ENCODE measurements around the gene BLOC1S1. TPM values are rescaled to one million over a fixed set of nuclear protein-coding genes. Genes with fewer than 3 reads are reported as not detected.
"Not testable (repeated sequence)": the region's sequence is repeated elsewhere in the genome, so short reads cannot be mapped to it uniquely, and the experiment has no call there.

The BLOC1S1 gene
- total RNA-seq, 4 donors from 2014 or later: 158 to 494 (median 381) TPM

DNA sequence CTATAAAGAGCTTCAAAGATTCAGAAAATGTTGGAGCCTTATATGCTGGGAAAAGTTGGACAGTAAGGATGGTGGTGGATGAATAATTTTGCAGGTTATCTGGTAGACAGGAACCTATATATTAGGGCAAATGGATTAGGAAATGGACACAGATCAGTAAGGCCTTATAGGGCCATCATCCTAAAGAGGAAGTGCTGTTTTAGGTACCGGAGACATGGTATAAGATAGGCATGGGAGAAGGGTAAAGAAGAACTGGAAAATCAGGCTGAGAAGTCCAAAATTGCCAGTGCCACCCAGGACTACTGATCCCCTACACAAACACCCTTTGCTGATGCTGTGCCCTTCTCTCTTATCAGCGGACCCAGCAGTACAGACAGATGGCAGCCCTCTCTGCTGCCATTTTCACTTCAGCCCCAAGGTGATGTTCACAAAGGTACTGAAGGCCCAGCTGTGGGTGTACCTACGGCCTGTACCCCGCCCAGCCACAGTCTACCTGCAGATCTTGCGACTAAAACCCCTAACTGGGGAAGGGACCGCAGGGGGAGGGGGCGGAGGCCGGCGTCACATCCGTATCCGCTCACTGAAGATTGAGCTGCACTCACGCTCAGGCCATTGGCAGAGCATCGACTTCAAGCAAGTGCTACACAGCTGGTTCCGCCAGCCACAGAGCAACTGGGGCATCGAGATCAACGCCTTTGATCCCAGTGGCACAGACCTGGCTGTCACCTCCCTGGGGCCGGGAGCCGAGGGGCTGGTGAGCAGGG lies 32.6 kb downstream of the BLOC1S1 start:
- H3K4me3 ChIP-seq: no peak overlapping the region
- peaks cover 12 to 24% (median 18%) of the 10 kb centered on the region in 4 donors for H3K4me1 ChIP-seq
- TF ChIP-seq POLR2AphosphoS5 (IDR thresholded peaks at IDR 0.05) (no peak), POLR2A (IDR thresholded peaks at IDR 0.05) (no peak), EP300 (IDR thresholded peaks at IDR 0.05; ENCODE audit: low read depth) (no peak)
- TF ChIP-seq, protein P1, sequence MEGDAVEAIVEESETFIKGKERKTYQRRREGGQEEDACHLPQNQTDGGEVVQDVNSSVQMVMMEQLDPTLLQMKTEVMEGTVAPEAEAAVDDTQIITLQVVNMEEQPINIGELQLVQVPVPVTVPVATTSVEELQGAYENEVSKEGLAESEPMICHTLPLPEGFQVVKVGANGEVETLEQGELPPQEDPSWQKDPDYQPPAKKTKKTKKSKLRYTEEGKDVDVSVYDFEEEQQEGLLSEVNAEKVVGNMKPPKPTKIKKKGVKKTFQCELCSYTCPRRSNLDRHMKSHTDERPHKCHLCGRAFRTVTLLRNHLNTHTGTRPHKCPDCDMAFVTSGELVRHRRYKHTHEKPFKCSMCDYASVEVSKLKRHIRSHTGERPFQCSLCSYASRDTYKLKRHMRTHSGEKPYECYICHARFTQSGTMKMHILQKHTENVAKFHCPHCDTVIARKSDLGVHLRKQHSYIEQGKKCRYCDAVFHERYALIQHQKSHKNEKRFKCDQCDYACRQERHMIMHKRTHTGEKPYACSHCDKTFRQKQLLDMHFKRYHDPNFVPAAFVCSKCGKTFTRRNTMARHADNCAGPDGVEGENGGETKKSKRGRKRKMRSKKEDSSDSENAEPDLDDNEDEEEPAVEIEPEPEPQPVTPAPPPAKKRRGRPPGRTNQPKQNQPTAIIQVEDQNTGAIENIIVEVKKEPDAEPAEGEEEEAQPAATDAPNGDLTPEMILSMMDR (IDR thresholded peaks at IDR 0.05): no peak
- peaks cover 0 to 8% (median 0%) of the 10 kb centered on the region in 4 donors for H3K36me3 ChIP-seq
- no peak for DNase-seq
- WGBS, 2 donors (ENCODE audit: low coverage in 1 of 2): 95 to 100% methylated on average over 1 to 18 of the region's 18 CpGs
- in situ Hi-C loops (cut with MboI; ENCODE audit: low pct_ligation_motif_present in 1 of 4, low pct_unique_long_range_greater_than_20kb in 1 of 4, low sequenced_read_pairs in 3 of 4) (loop anchor here in 3 of 4 donors (5.0 to 10.0 kb wide), 3 partner anchors 49 to 189 kb away; partner anchors contain the start of gene DGKA (in 1 of the 3)), intact Hi-C loops (cut with DNase I; ENCODE audit: low total_unique reads) (loop anchor here (10.0 kb wide), 2 partner anchors 46 to 76 kb away; partner anchors contain the start of gene DNAJC14)
- peaks cover 14% of the 10 kb centered on the region for H3K27me3 ChIP-seq
- no peaks in the 10 kb centered on the region for H3K9me3 ChIP-seq
- H3K27ac ChIP-seq: no peak overlapping the region

- Histone ChIP-seq H3K27me3 (no peaks in the 10 kb centered on the region), H3K27ac (no peak overlapping the region), H3K4me1 (no peaks in the 10 kb centered on the region), H3K4me3 (no peak overlapping the region), H3K9me3 (no peaks in the 10 kb centered on the region), H3K36me3 (peaks cover 0 to 45% (median 21%) of the 10 kb centered on the region in 4 donors)
- DNase-seq: no peak
- in situ Hi-C loops (cut with MboI; ENCODE audit: low pct_ligation_motif_present in 1 of 4, low pct_unique_long_range_greater_than_20kb in 1 of 4, low sequenced_read_pairs in 3 of 4): loop anchor here in 1 of 4 donors (10.0 kb wide), 1 partner anchor 50 kb away; no protein-coding TSS in a partner anchor
- TF ChIP-seq EP300 (IDR thresholded peaks at IDR 0.05; ENCODE audit: low read depth) (no peak), POLR2AphosphoS5 (IDR thresholded peaks at IDR 0.05) (no peak), POLR2A (IDR thresholded peaks at IDR 0.05) (no peak)
- TF ChIP-seq, protein P1 (IDR thresholded peaks at IDR 0.05): no peak
- intact Hi-C loops (cut with DNase I; ENCODE audit: low total_unique reads): no loop called here
- WGBS, 2 donors (ENCODE audit: low coverage in 1 of 2): 73 to 74% methylated on average over 2 of the region's 2 CpGs
These were observed 39.4 kb downstream of the BLOC1S1 start for GRCh38 chr12:55755246-55755645.

DNA sequence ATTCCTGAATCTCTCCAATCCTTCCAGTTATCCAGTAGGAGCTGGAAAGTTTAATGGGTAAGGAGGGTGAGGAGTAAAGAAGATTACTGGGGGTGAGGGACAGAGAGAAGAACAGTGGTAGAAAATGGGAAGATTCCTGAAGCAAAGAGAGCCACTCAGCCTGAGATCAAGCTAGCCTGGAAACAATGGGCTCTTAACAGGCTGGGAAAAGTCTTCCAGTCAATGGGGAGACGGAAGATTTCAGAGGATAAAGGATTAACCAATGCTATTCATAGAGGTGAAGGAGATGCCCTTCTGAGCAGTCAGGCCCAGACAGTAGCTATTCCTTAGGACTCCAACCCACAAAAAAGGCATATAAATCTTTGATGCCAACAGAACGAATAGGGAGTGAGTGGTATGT lies 41.9 kb downstream of the BLOC1S1 start:
- 78% methylated on average over 2 of the region's 2 CpGs; no CpG with 5 or more reads in 1 of the 2 donors for WGBS, 2 donors (ENCODE audit: low coverage in 1 of 2)
- TF ChIP-seq, protein P1 (IDR thresholded peaks at IDR 0.05): no peak
- TF ChIP-seq POLR2A (IDR thresholded peaks at IDR 0.05) (no peak), EP300 (IDR thresholded peaks at IDR 0.05; ENCODE audit: low read depth) (no peak), POLR2AphosphoS5 (IDR thresholded peaks at IDR 0.05) (no peak)
- Histone ChIP-seq H3K27me3 (no peaks in the 10 kb centered on the region), H3K9me3 (no peaks in the 10 kb centered on the region), H3K27ac (no peak overlapping the region), H3K36me3 (peaks cover 0 to 47% (median 23%) of the 10 kb centered on the region in 4 donors), H3K4me3 (no peak overlapping the region), H3K4me1 (no peaks in the 10 kb centered on the region)
- in situ Hi-C loops (cut with MboI; ENCODE audit: low pct_ligation_motif_present in 1 of 4, low pct_unique_long_range_greater_than_20kb in 1 of 4, low sequenced_read_pairs in 3 of 4) (loop anchor here in 1 of 4 donors (10.0 kb wide), 1 partner anchor 47 kb away; no protein-coding TSS in a partner anchor), intact Hi-C loops (cut with DNase I; ENCODE audit: low total_unique reads) (no loop called here)
- no peak for DNase-seq

- 100% methylated on average over 4 of the region's 4 CpGs; no CpG with 5 or more reads in 1 of the 2 donors for WGBS, 2 donors (ENCODE audit: low coverage in 1 of 2)
- H3K4me1 ChIP-seq; H3K27ac ChIP-seq; DNase-seq; H3K27me3 ChIP-seq; intact Hi-C loops (cut with DNase I; ENCODE audit: low total_unique reads); H3K9me3 ChIP-seq; H3K4me3 ChIP-seq: not testable (repeated sequence)
- peaks cover 0 to 48% (median 23%) of the 10 kb centered on the region in 4 donors for H3K36me3 ChIP-seq
- in situ Hi-C loops (cut with MboI; ENCODE audit: low pct_ligation_motif_present in 1 of 4, low pct_unique_long_range_greater_than_20kb in 1 of 4, low sequenced_read_pairs in 3 of 4): loop anchor here in 1 of 4 donors (10.0 kb wide), 1 partner anchor 46 kb away; no protein-coding TSS in a partner anchor
These were observed 42.7 kb downstream of the BLOC1S1 start for GRCh38 chr12:55758575-55758974.

All from transverse colon (tissue), 4 donors.